Measurements from ENCODE around the gene ANXA6. TPM values are rescaled to one million over a fixed set of nuclear protein-coding genes. Genes with fewer than 3 reads are reported as not detected.

Gene ANXA6
- total RNA-seq, 2 donors from 2014 or later, result 204 to 235 TPM

DNA sequence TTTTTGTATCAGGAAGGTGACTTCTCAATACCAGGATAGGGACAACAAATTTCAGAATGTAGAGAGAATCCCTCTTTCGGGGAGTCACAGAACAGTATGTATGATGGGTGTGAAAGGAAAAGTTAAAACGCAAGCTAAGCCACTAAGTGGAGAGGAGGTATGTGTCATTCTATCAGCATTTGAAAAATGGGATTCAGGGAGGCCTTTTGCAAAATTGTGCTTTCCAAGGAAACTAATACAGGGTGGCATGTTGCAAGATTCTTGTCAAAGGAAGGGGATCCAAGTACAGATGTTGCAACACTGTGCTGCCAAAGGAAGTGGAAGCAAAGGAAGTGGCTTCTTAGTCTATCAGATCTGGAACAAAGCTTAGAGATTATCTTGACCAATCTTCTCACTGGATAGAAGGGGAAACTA, 64.1 kb downstream of the ANXA6 start:
- Histone ChIP-seq H3K9me3 (ENCODE audit: control insufficient read depth, low read length) (no peaks in the 10 kb centered on the region), H3K4me1 (ENCODE audit: control insufficient read depth, insufficient read depth, low read length) (peaks cover 5% of the 10 kb centered on the region), H3K36me3 (ENCODE audit: control insufficient read depth, insufficient read depth, low read length) (no peaks in the 10 kb centered on the region), H3K27ac (ENCODE audit: low read depth, low read length) (no peak overlapping the region), H3K9ac (ENCODE audit: extremely low read depth, low read length, poor library complexity, severe bottlenecking) (no peak overlapping the region), H3K4me3 (ENCODE audit: low read length) (no peak overlapping the region), H3K27me3 (ENCODE audit: control insufficient read depth, insufficient read depth, low read length, poor library complexity, severe bottlenecking) (peaks cover 6% of the 10 kb centered on the region)
- 64 to 69% methylated on average over 2 of the region's 2 CpGs for WGBS, 2 experiments (ENCODE audit: insufficient coverage in 1 of 2, insufficient read length in 1 of 2)
- H3K4me3 Mint-ChIP-seq, result no peak overlapping the region
- H3K9me3 Mint-ChIP-seq, result no peaks in the 10 kb centered on the region
- TF ChIP-seq, protein P1, sequence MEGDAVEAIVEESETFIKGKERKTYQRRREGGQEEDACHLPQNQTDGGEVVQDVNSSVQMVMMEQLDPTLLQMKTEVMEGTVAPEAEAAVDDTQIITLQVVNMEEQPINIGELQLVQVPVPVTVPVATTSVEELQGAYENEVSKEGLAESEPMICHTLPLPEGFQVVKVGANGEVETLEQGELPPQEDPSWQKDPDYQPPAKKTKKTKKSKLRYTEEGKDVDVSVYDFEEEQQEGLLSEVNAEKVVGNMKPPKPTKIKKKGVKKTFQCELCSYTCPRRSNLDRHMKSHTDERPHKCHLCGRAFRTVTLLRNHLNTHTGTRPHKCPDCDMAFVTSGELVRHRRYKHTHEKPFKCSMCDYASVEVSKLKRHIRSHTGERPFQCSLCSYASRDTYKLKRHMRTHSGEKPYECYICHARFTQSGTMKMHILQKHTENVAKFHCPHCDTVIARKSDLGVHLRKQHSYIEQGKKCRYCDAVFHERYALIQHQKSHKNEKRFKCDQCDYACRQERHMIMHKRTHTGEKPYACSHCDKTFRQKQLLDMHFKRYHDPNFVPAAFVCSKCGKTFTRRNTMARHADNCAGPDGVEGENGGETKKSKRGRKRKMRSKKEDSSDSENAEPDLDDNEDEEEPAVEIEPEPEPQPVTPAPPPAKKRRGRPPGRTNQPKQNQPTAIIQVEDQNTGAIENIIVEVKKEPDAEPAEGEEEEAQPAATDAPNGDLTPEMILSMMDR (conservative IDR thresholded peaks at IDR 0.05), result no peak
- no peaks in the 10 kb centered on the region for H3K36me3 Mint-ChIP-seq (ENCODE audit: low read depth)
- DNase-seq, result no peak
- peaks cover 10% of the 10 kb centered on the region for H3K27me3 Mint-ChIP-seq (ENCODE audit: insufficient read depth)
- H3K4me1 Mint-ChIP-seq, result peaks cover 21% of the 10 kb centered on the region
- no peak overlapping the region for H3K27ac Mint-ChIP-seq

DNA sequence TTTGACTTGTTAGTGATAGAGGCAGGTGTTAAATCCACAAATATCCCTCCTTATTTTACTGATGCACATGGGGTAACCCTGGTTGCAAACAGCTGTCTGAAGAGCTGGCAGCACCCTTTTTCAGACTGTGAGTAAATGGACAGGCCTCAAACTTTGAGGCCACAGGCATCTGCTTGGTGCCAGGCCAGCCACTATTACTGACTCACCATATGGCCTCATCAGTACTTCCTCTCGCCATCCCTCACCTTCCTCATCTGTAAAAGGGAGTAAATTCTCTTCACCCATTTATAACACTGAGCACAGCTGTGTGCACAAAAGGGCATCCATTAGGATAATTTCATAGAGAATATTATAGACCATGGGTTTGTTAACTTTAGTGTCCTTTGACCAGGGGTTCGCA, 64.8 kb downstream of the ANXA6 start:
- Histone ChIP-seq H3K27ac (ENCODE audit: low read depth, low read length) (no peak overlapping the region), H3K27me3 (ENCODE audit: control insufficient read depth, insufficient read depth, low read length, poor library complexity, severe bottlenecking) (peaks cover 6% of the 10 kb centered on the region), H3K9me3 (ENCODE audit: control insufficient read depth, low read length) (no peaks in the 10 kb centered on the region), H3K4me1 (ENCODE audit: control insufficient read depth, insufficient read depth, low read length) (peaks cover 5% of the 10 kb centered on the region), H3K36me3 (ENCODE audit: control insufficient read depth, insufficient read depth, low read length) (no peaks in the 10 kb centered on the region), H3K4me3 (ENCODE audit: low read length) (no peak overlapping the region), H3K9ac (ENCODE audit: extremely low read depth, low read length, poor library complexity, severe bottlenecking) (no peak overlapping the region)
- TF ChIP-seq, protein P1 (conservative IDR thresholded peaks at IDR 0.05), result no peak
- Mint-ChIP-seq H3K4me3 (no peak overlapping the region), H3K4me1 (peaks cover 21% of the 10 kb centered on the region), H3K36me3 (ENCODE audit: low read depth) (no peaks in the 10 kb centered on the region), H3K9me3 (no peaks in the 10 kb centered on the region), H3K27me3 (ENCODE audit: insufficient read depth) (peaks cover 10% of the 10 kb centered on the region), H3K27ac (no peak overlapping the region)
- WGBS, 2 experiments (ENCODE audit: insufficient coverage in 1 of 2, insufficient read length in 1 of 2), result 100% methylated on average over 2 of the region's 2 CpGs; no CpG with 5 or more reads in 1 of the 2 experiments
- no peak for DNase-seq

- H3K4me1 ChIP-seq (ENCODE audit: control insufficient read depth, insufficient read depth, low read length), result peaks cover 5% of the 10 kb centered on the region
- Mint-ChIP-seq H3K4me1 (peaks cover 9% of the 10 kb centered on the region), H3K9me3 (no peaks in the 10 kb centered on the region), H3K4me3 (no peak overlapping the region), H3K36me3 (ENCODE audit: low read depth) (no peaks in the 10 kb centered on the region), H3K27ac (no peak overlapping the region), H3K27me3 (ENCODE audit: insufficient read depth) (peaks cover 10% of the 10 kb centered on the region)
- no peak overlapping the region for H3K27ac ChIP-seq (ENCODE audit: low read depth, low read length)
- no peaks in the 10 kb centered on the region for H3K36me3 ChIP-seq (ENCODE audit: control insufficient read depth, insufficient read depth, low read length)
- H3K9ac ChIP-seq (ENCODE audit: extremely low read depth, low read length, poor library complexity, severe bottlenecking), result no peak overlapping the region
- no peaks in the 10 kb centered on the region for H3K9me3 ChIP-seq (ENCODE audit: control insufficient read depth, low read length)
- no peak overlapping the region for H3K4me3 ChIP-seq (ENCODE audit: low read length)
- TF ChIP-seq, protein P1 (conservative IDR thresholded peaks at IDR 0.05), result no peak
- 50% methylated on average over 2 of the region's 2 CpGs; no CpG with 5 or more reads in 1 of the 2 experiments for WGBS, 2 experiments (ENCODE audit: insufficient coverage in 1 of 2, insufficient read length in 1 of 2)
- no peak for DNase-seq
- peaks cover 6% of the 10 kb centered on the region for H3K27me3 ChIP-seq (ENCODE audit: control insufficient read depth, insufficient read depth, low read length, poor library complexity, severe bottlenecking)
Measured at GRCh38 chr5:151089726-151090125, 67.9 kb downstream of the ANXA6 start.

All from endodermal cell (in vitro differentiated cells).